ENCODE results near the gene CAVIN1. TPM values are rescaled to one million over a fixed set of nuclear protein-coding genes. Genes with fewer than 3 reads are reported as not detected.
A peak's percentile ranks its signal among the peaks of the same experiment; 100 is the strongest.

CAVIN1 gene
- total RNA-seq, 2 donors from 2014 or later, result 214 to 220 TPM

- intact Hi-C loops (cut with DNase I), result no loop called here
- no peak overlapping the region for H3K4me3 ChIP-seq
Observed at GRCh38 chr17:42411905-42412679, 11.0 kb downstream of the CAVIN1 start.

GRCh38 chr17:42411361-42411760, 11.7 kb downstream of the CAVIN1 start:
- DNase-seq (ENCODE audit: low spot score), result no peak
- H3K36me3 ChIP-seq, result no peaks in the 10 kb centered on the region
- no peaks in the 10 kb centered on the region for H3K9me3 ChIP-seq
- H3K27ac ChIP-seq, result peak overlapping the region; percentile 22 to 39
- H3K27me3 ChIP-seq (replicated peaks; ENCODE audit: insufficient read depth), result no peaks in the 10 kb centered on the region
- H3K4me1 ChIP-seq (replicated peaks), result peaks cover 21% of the 10 kb centered on the region
- intact Hi-C loops (cut with DNase I), result no loop called here
- H3K4me3 ChIP-seq, result no peak overlapping the region
- TF ChIP-seq POLR2AphosphoS5 (IDR thresholded peaks at IDR 0.05), result no peak
- TF ChIP-seq, protein P1, sequence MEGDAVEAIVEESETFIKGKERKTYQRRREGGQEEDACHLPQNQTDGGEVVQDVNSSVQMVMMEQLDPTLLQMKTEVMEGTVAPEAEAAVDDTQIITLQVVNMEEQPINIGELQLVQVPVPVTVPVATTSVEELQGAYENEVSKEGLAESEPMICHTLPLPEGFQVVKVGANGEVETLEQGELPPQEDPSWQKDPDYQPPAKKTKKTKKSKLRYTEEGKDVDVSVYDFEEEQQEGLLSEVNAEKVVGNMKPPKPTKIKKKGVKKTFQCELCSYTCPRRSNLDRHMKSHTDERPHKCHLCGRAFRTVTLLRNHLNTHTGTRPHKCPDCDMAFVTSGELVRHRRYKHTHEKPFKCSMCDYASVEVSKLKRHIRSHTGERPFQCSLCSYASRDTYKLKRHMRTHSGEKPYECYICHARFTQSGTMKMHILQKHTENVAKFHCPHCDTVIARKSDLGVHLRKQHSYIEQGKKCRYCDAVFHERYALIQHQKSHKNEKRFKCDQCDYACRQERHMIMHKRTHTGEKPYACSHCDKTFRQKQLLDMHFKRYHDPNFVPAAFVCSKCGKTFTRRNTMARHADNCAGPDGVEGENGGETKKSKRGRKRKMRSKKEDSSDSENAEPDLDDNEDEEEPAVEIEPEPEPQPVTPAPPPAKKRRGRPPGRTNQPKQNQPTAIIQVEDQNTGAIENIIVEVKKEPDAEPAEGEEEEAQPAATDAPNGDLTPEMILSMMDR (IDR thresholded peaks at IDR 0.05), result no peak
- TF ChIP-seq POLR2A (IDR thresholded peaks at IDR 0.05), result no peak
- 19% methylated on average over 4 of the region's 4 CpGs for WGBS

More at GRCh38 chr17:42411905-42412679, 11.0 kb downstream of the CAVIN1 start:
- Histone ChIP-seq H3K27ac (peak overlapping the region; percentile 22 to 39), H3K27me3 (replicated peaks; ENCODE audit: insufficient read depth) (no peaks in the 10 kb centered on the region), H3K4me1 (replicated peaks) (peaks cover 16% of the 10 kb centered on the region), H3K9me3 (no peaks in the 10 kb centered on the region), H3K36me3 (no peaks in the 10 kb centered on the region)
- DNase-seq (ENCODE audit: low spot score), result no peak
- 77% methylated on average over 11 of the region's 11 CpGs for WGBS
- TF ChIP-seq, protein P1 (IDR thresholded peaks at IDR 0.05), result no peak
- TF ChIP-seq POLR2A (IDR thresholded peaks at IDR 0.05), result no peak
- TF ChIP-seq POLR2AphosphoS5 (IDR thresholded peaks at IDR 0.05), result no peak

- Histone ChIP-seq H3K27me3 (replicated peaks; ENCODE audit: insufficient read depth) (no peaks in the 10 kb centered on the region), H3K36me3 (no peaks in the 10 kb centered on the region), H3K27ac (peak overlapping the region; percentile 76 to 77), H3K4me1 (replicated peaks) (peaks cover 21% of the 10 kb centered on the region), H3K4me3 (no peak overlapping the region), H3K9me3 (no peaks in the 10 kb centered on the region)
- WGBS, result 46% methylated on average over 5 of the region's 5 CpGs
- TF ChIP-seq, protein P1 (IDR thresholded peaks at IDR 0.05), result no peak
- TF ChIP-seq POLR2AphosphoS5 (IDR thresholded peaks at IDR 0.05) (no peak), POLR2A (IDR thresholded peaks at IDR 0.05) (no peak)
- intact Hi-C loops (cut with DNase I), result no loop called here
- DNase-seq (ENCODE audit: low spot score), result no peak
Observed at GRCh38 chr17:42410319-42410685, 12.8 kb downstream of the CAVIN1 start.

- TF ChIP-seq POLR2A (IDR thresholded peaks at IDR 0.05) (peak; percentile 23), POLR2AphosphoS5 (IDR thresholded peaks at IDR 0.05) (peak; percentile 79)
- TF ChIP-seq, protein P1 (IDR thresholded peaks at IDR 0.05), result no peak
- Histone ChIP-seq H3K27me3 (replicated peaks; ENCODE audit: insufficient read depth) (no peaks in the 10 kb centered on the region), H3K4me1 (replicated peaks) (peaks cover 18% of the 10 kb centered on the region), H3K27ac (peak overlapping the region; percentile 76 to 77), H3K36me3 (peaks cover under 1 to 4% of the 10 kb centered on the region in 2 donors), H3K4me3 (no peak overlapping the region), H3K9me3 (no peaks in the 10 kb centered on the region)
- peak; percentile 79 for DNase-seq (ENCODE audit: low spot score)
- 5% methylated on average over 4 of the region's 5 CpGs for WGBS
- intact Hi-C loops (cut with DNase I), result no loop called here
Observed at GRCh38 chr17:42409523-42410318, 13.3 kb downstream of the CAVIN1 start.
